Skeletal muscle satellite cell (primary cell): ENCODE data around the gene LRP11.

ENCODE experiments used
- H3K27me3 ChIP-seq: 2 replicates; pipeline ENCODE4 v1.7.0; 2013; ENCODE audit warnings: low read length; ENCODE audit not compliant: control insufficient read depth, insufficient read depth
- H3K36me3 ChIP-seq: 2 replicates; pipeline ENCODE4 v1.7.0; 2013; ENCODE audit warnings: mild to moderate bottlenecking, control low read depth, low read length; ENCODE audit not compliant: insufficient read depth
- H3K4me1 ChIP-seq: 2 replicates; pipeline ENCODE4 v1.7.0; 2013; ENCODE audit warnings: low read length; ENCODE audit not compliant: control insufficient read depth, insufficient read depth
- H3K4me2 ChIP-seq: 2 replicates; pipeline ENCODE4 v1.7.0; 2013; ENCODE audit warnings: mild to moderate bottlenecking, low read length
- H3K4me3 ChIP-seq: 2 replicates; pipeline ENCODE4 v1.7.0; 2013; ENCODE audit warnings: low read length
- H3K9ac ChIP-seq: 2 replicates; pipeline ENCODE4 v1.7.0; 2013; ENCODE audit warnings: mild to moderate bottlenecking, low read depth, low read length, moderate library complexity
- H3K9me3 ChIP-seq: replicated peaks from 2 replicates; pipeline ENCODE4 v1.7.0; 2013; ENCODE audit warnings: mild to moderate bottlenecking, control low read depth, low read length

Gene LRP11

DNA sequence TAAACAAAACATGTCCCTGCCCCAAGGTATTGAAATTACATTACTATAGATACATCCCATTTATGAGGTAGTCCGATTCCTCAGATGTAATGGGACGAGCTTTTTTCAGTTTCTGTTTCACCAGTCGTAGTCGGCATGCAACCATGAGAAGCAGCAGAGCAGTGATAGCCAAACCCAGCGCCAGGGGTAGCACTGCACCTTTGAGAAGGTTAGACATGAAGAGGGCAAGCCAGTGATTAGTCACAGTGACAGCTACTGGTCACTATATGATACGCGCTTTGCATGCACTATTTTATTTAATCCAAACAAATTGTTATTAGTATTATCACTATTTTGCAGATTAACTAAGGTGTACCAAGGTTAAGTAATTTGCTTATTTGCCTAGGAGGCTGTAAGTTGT, 43.7 kb downstream of the LRP11 start:
- no peak overlapping the region for H3K4me2 ChIP-seq
- no peaks in the 10 kb centered on the region for H3K4me1 ChIP-seq
- no peak overlapping the region for H3K4me3 ChIP-seq
- H3K36me3 ChIP-seq: peaks cover 4% of the 10 kb centered on the region
- H3K9me3 ChIP-seq: no peaks in the 10 kb centered on the region
- no peaks in the 10 kb centered on the region for H3K27me3 ChIP-seq
- H3K9ac ChIP-seq: no peak overlapping the region

DNA sequence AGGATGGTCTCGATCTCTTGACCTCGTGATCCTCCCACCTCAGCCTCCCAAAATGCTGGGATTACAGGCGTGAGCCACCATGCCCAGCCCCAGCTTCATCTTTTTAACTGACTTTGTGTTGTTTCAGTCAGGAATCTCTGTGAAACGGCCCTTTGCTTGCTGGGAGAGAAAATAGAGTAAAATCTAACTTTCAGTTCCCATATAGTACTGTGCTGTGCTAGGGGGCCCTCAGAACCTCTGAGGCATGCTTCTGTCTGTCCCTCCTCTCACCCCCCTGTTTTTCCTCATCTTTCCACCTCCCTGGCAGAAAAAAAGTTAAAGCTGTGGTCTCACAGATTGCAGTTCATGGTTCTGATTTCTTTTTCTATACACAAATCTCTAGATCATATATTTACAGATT, 48.4 kb downstream of the LRP11 start:
- Histone ChIP-seq H3K9me3 (no peaks in the 10 kb centered on the region), H3K9ac (no peak overlapping the region), H3K4me3 (no peak overlapping the region), H3K4me1 (no peaks in the 10 kb centered on the region), H3K27me3 (no peaks in the 10 kb centered on the region), H3K4me2 (no peak overlapping the region), H3K36me3 (peaks cover 24% of the 10 kb centered on the region)

DNA sequence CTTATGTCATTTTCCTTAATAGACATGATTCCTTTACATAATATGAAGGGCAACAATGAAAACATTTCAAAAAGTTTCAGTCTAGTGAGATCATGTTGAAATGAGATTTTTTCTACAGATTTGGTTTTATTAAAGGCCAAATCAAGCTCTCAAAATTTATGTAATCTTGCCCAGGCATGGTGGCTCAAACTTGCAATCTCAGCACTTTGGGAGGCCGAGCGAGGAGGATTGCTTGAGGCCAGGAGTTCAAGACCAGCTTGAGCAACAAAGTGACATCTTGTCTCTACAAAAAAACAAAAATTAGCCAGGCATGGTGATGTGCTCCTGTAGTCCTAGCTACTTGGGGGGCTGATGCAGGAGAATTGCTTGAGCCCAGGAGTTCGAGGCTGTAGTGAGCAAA, 50.8 kb downstream of the LRP11 start:
- Histone ChIP-seq H3K9ac (no peak overlapping the region), H3K4me1 (no peaks in the 10 kb centered on the region), H3K4me3 (no peak overlapping the region), H3K9me3 (no peaks in the 10 kb centered on the region), H3K4me2 (no peak overlapping the region), H3K36me3 (peaks cover 32% of the 10 kb centered on the region), H3K27me3 (no peaks in the 10 kb centered on the region)

DNA sequence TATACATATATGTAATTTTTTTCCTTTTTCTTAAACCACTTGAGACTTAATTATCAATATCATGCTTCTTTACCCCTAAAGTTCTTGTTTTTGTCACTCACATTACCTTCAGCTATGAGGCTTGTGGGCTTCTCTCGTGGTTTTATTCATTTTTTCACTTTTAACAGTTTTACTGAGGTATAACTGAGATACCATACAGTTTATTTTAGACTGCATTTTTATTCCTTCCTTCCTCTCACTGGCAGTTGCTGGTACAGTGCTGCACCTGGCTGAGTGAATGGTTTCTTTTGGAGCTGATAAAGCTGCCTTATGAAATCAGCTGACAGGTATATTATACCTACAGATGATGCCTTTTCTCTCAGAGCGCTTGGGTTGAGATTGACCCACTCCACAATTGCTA, 54.4 kb downstream of the LRP11 start:
- H3K9me3 ChIP-seq: no peaks in the 10 kb centered on the region
- no peak overlapping the region for H3K4me3 ChIP-seq
- no peak overlapping the region for H3K9ac ChIP-seq
- no peaks in the 10 kb centered on the region for H3K27me3 ChIP-seq
- H3K4me2 ChIP-seq: no peak overlapping the region
- H3K4me1 ChIP-seq: no peaks in the 10 kb centered on the region
- H3K36me3 ChIP-seq: peaks cover 36% of the 10 kb centered on the region

DNA sequence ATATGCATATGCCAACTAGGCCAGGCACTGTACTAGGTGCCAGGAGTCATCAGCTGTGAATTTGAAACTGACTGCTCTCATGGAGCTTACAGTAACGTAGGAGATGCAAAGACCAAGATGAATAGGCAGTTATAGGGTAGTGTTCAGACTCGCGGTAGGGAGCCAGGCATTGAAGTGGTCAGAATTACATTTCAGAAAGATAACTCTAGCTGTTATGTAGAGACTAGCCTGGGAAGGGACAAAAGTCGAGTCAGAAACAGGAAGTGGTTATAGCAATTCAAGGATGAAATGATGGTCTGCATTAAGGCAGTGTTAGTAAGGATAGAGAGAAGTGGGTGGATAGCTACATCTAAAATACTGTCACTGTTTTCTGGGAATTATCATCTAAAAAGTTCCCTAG, 58.0 kb downstream of the LRP11 start:
- H3K27me3 ChIP-seq: no peaks in the 10 kb centered on the region
- H3K9ac ChIP-seq: no peak overlapping the region
- no peak overlapping the region for H3K4me2 ChIP-seq
- no peak overlapping the region for H3K4me3 ChIP-seq
- peaks cover 25% of the 10 kb centered on the region for H3K36me3 ChIP-seq
- no peaks in the 10 kb centered on the region for H3K9me3 ChIP-seq
- H3K4me1 ChIP-seq: no peaks in the 10 kb centered on the region

DNA sequence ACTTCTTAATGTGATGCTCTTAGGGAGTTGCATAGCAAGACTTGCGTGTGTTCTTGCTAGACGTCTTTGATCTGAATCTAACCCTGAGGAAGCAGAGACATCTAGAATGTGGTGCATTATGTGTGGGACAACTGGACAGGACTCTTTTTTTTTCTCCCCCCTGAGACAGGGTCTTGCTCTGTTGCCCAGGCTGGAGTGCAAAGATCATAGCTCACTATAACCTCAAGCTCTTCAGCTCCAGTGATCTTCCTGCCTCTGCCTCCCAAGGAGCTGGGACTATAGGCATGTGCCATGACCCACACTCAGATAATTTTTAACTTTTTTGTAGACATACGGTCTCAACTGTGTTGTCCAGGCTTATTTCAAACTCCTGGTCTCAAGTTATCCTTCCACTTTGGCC, 80.6 kb downstream of the LRP11 start:
- H3K4me2 ChIP-seq: no peak overlapping the region
- no peak overlapping the region for H3K4me3 ChIP-seq
- H3K36me3 ChIP-seq: peaks cover 35% of the 10 kb centered on the region
- H3K27me3 ChIP-seq: no peaks in the 10 kb centered on the region
- no peak overlapping the region for H3K9ac ChIP-seq
- no peaks in the 10 kb centered on the region for H3K4me1 ChIP-seq
- H3K9me3 ChIP-seq: no peaks in the 10 kb centered on the region

DNA sequence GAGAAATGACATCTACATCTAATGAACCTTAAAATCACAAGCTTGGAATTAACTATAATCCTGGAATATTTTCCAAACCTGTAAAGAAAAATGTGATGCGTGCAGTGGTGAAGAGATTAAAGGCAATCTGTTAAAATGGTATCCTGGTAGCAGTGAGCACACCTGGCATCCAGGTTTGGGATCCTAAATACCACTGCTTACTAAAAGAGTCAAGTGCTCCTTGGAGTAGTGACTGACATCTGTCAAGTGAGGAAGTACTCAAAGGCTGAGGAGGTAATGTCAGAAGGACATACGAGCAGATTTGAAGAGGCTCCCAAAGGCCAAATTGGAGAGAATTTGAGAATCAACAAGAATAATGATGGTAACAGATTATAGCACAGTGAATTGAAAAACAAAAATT, 81.8 kb downstream of the LRP11 start:
- H3K4me2 ChIP-seq: no peak overlapping the region
- H3K4me3 ChIP-seq: no peak overlapping the region
- no peaks in the 10 kb centered on the region for H3K4me1 ChIP-seq
- no peak overlapping the region for H3K9ac ChIP-seq
- H3K9me3 ChIP-seq: no peaks in the 10 kb centered on the region
- peaks cover 35% of the 10 kb centered on the region for H3K36me3 ChIP-seq
- H3K27me3 ChIP-seq: no peaks in the 10 kb centered on the region

DNA sequence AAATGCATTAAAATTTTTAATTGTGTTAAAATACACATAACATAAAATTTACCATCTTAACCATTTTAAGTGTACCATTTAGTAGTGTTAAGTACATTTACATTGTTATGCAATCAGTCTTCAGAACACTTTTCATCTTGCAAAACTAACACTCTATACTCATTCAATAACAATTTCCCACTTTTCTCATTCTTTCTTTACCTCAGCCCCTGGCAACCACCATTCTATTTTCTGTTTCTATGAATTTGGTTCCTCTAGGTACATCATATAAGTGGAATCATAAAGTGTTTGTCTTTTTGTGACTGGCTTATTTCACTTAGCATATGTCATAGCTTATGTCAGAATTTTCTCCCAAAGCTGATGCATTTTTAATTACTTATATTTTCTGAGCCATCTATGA, 82.4 kb downstream of the LRP11 start:
- peaks cover 36% of the 10 kb centered on the region for H3K36me3 ChIP-seq

DNA sequence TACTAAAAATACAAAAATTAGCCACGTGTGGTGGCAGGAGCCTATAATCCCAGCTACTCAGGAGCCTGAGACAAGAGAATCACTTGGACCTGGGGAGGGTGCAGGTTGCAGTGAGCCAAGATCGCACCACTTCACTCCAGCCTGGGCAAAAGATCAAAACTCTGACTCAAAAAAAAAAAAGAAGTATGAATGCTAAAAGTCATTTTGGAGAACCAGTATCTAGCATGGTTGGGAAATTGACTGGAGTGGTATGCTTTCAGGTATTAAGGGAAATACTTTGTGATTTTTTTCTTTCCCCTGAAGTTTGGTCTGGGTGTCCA, 84.6 kb downstream of the LRP11 start:
- Histone ChIP-seq H3K4me2 (no peak overlapping the region), H3K4me3 (no peak overlapping the region), H3K9me3 (no peaks in the 10 kb centered on the region), H3K9ac (no peak overlapping the region), H3K36me3 (peaks cover 47% of the 10 kb centered on the region), H3K27me3 (no peaks in the 10 kb centered on the region), H3K4me1 (no peaks in the 10 kb centered on the region)

More for the DNA sequence above, 82.4 kb downstream of the LRP11 start:
- no peak overlapping the region for H3K4me3 ChIP-seq
- H3K27me3 ChIP-seq: no peaks in the 10 kb centered on the region
- no peaks in the 10 kb centered on the region for H3K4me1 ChIP-seq
- H3K9ac ChIP-seq: no peak overlapping the region
- no peak overlapping the region for H3K4me2 ChIP-seq
- H3K9me3 ChIP-seq: no peaks in the 10 kb centered on the region

DNA sequence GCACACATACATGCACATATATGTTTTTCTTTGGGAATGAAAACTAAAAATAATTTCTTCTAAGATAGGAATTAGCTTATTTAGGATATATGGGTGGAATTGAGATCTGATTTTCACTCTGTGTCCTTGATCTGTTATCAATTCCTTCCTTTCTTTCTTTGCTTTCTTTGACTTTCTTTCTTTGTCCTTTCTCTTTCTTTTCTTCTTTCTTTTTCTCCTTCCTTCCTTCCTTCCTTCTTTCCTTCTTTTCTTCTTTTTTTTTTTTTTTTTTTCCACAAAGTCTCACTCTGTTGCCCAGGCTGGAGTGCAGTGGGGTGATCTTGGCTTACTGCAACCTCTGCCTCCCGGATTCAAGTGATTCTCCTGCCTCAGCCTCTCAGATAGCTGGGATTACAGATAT, 86.5 kb downstream of the LRP11 start:
- H3K4me3 ChIP-seq: no peak overlapping the region
- H3K27me3 ChIP-seq: no peaks in the 10 kb centered on the region
- no peaks in the 10 kb centered on the region for H3K4me1 ChIP-seq
- H3K9ac ChIP-seq: no peak overlapping the region
- peaks cover 40% of the 10 kb centered on the region for H3K36me3 ChIP-seq
- no peaks in the 10 kb centered on the region for H3K9me3 ChIP-seq
- H3K4me2 ChIP-seq: no peak overlapping the region

DNA sequence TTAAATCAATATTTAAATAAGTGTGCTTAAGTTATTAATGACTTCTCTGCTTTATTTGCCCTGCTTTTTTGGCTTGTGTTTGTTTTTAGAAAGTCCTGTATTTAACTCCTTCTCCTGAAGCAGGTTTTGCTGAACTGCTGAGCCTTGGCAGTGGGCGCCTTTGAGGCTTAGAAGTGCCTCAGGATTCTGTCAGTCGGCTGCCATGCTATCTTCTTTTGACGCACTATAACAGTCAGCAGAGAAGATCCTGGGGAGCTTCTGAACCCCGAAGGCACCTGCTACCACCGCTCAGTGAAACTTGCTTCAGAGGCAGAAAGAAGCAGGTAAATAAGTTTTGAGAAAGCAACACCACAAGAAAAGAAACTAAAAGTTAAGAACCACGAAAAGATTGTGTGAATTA, 92.2 kb downstream of the LRP11 start:
- no peak overlapping the region for H3K9ac ChIP-seq
- H3K36me3 ChIP-seq: peaks cover 41% of the 10 kb centered on the region
- H3K4me2 ChIP-seq: no peak overlapping the region
- peaks cover 7% of the 10 kb centered on the region for H3K4me1 ChIP-seq
- H3K4me3 ChIP-seq: no peak overlapping the region
- H3K27me3 ChIP-seq: no peaks in the 10 kb centered on the region
- H3K9me3 ChIP-seq: no peaks in the 10 kb centered on the region

DNA sequence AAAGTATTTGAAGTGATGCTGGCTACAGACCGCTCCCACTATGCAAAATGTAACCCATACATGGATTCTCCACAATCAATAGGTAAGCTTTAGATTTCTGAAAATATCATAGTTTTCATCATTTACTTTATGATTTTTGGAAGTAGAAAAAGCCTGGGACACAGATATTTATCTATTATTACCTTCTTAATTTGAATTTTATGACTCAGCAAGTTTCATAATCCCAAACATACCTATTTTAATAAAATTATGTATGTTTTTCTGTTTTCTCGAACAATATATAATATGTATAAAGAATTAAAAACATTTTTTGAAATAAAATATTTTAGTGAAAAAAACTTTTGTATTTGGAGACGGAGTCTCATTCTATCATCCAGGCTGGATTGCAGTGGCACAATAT, 93.0 kb downstream of the LRP11 start:
- H3K4me2 ChIP-seq: no peak overlapping the region
- no peak overlapping the region for H3K9ac ChIP-seq
- no peaks in the 10 kb centered on the region for H3K27me3 ChIP-seq
- H3K36me3 ChIP-seq: peaks cover 40% of the 10 kb centered on the region
- H3K4me1 ChIP-seq: peaks cover 12% of the 10 kb centered on the region
- no peaks in the 10 kb centered on the region for H3K9me3 ChIP-seq
- H3K4me3 ChIP-seq: no peak overlapping the region

DNA sequence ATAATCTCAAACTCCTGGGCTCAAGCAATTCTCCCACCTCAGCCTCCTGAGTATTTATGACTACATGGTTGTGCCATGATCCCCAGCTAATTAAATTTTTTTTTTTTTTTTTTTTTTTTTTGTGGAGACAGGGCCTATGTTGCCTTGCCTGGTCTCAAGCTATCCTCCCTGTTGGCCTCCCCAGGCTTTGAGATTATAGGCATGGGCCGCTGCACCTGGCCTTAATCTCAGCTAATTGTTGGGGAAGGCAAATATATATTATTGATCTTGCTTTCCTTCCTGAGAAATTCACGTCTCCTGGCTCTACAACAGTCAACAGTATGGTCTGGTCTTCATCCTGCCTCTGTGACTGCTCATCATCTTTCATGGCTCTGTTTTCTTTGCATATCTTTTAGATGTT, 94.5 kb downstream of the LRP11 start:
- Histone ChIP-seq H3K4me1 (peaks cover 15% of the 10 kb centered on the region), H3K9me3 (peaks cover 2% of the 10 kb centered on the region), H3K4me2 (no peak overlapping the region), H3K27me3 (no peaks in the 10 kb centered on the region), H3K36me3 (peaks cover 38% of the 10 kb centered on the region), H3K9ac (no peak overlapping the region), H3K4me3 (no peak overlapping the region)
